ENCODE results near the gene BATF. TPM values are rescaled to one million over a fixed set of nuclear protein-coding genes. Genes with fewer than 3 reads are reported as not detected.

BATF gene
- total RNA-seq, 1 donor from 2014 or later: 154 TPM

DNA sequence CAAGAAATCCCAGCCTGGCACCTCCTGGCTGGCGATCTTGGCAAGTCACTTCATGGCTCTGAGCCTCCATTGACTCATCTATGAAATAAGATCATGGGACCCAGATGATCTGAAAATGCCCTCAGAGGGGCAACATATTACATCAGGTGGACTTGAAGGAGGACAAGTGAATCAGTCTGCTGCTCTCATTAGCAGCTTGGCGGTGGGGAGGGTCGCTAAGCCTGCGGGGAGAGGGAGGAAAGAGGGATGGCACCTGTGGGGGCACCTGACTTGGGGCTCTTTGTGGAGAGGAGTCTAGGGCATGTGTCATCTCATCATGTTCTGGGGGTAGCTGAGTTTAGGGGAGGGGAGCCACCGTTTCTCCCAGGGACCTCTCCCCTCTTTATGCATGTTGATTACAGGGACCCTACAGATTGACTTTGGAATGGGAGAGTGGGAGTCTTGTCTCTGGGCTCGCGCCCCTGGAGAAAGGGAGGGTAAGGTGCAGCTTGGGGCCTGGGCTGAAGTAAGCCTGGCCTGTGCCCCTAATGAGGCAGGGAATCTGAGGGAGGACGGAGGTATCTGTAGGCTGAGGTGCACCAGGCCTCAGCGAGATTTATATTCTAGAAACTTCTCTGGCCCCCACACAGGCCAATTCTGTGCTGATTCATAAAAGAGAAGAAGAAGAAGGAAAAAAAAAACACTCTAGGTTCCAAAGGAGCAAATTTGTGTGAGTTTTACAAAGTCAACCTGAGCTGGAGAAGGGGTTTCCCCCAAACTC, 29.3 kb upstream of the BATF start:
- DNase-seq (ENCODE audit: low spot score): no peak
- Mint-ChIP-seq H3K27me3 (ENCODE audit: low read depth) (no peaks in the 10 kb centered on the region), H3K27ac (peak overlapping the region; percentile 85), H3K4me1 (ENCODE audit: low read depth) (peaks cover 75% of the 10 kb centered on the region), H3K9me3 (peaks cover 3% of the 10 kb centered on the region), H3K36me3 (ENCODE audit: low read depth) (no peaks in the 10 kb centered on the region), H3K4me3 (ENCODE audit: low read depth) (peak overlapping the region; percentile 10)
- intact Hi-C loops (cut with micrococcal nuclease): loop anchor here (10.0 kb wide), 1 partner anchor 368 kb away; the partner anchor contains the start of gene NEK9

- Mint-ChIP-seq H3K9me3 (peaks cover 3% of the 10 kb centered on the region), H3K4me1 (ENCODE audit: low read depth) (peaks cover 74% of the 10 kb centered on the region), H3K4me3 (ENCODE audit: low read depth) (no peak overlapping the region), H3K36me3 (ENCODE audit: low read depth) (no peaks in the 10 kb centered on the region), H3K27me3 (ENCODE audit: low read depth) (no peaks in the 10 kb centered on the region), H3K27ac (peak overlapping the region; percentile 85)
- intact Hi-C loops (cut with micrococcal nuclease): loop anchor here (10.0 kb wide), 1 partner anchor 369 kb away; the partner anchor contains the start of gene NEK9
- no peak for DNase-seq (ENCODE audit: low spot score)
Observed at GRCh38 chr14:75493592-75494087, 28.6 kb upstream of the BATF start.

DNA sequence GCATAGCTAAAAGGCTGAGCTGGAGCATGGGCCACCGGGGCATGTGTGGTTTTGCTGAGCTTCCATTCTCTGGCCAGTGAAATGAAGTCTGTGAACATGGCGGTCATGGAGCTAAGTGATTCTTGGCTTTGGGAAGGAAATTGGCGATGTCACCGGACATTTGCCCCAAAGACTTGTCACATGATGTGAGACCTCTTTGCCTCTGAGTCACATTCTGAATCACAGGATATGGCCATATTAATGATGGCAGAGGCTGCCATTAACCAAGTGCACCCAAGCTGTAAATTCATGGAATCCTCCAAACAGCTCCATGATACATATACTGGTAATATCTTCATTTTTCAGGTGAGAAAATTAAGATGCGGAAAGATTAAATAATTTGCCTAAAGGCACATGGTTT, 27.4 kb upstream of the BATF start:
- Mint-ChIP-seq H3K27ac (peak overlapping the region; percentile 96), H3K27me3 (ENCODE audit: low read depth) (no peaks in the 10 kb centered on the region), H3K36me3 (ENCODE audit: low read depth) (peaks cover 3% of the 10 kb centered on the region), H3K4me1 (ENCODE audit: low read depth) (peaks cover 77% of the 10 kb centered on the region), H3K4me3 (ENCODE audit: low read depth) (no peak overlapping the region), H3K9me3 (peaks cover 3% of the 10 kb centered on the region)
- intact Hi-C loops (cut with micrococcal nuclease): loop anchor here (10.0 kb wide), 1 partner anchor 370 kb away; the partner anchor contains the start of gene NEK9
- no peak for DNase-seq (ENCODE audit: low spot score)

- Mint-ChIP-seq H3K27me3 (ENCODE audit: low read depth) (no peaks in the 10 kb centered on the region), H3K9me3 (peaks cover 3% of the 10 kb centered on the region), H3K4me3 (ENCODE audit: low read depth) (no peak overlapping the region), H3K27ac (peak overlapping the region; percentile 96), H3K36me3 (ENCODE audit: low read depth) (peaks cover 3% of the 10 kb centered on the region), H3K4me1 (ENCODE audit: low read depth) (peaks cover 75% of the 10 kb centered on the region)
- no peak for DNase-seq (ENCODE audit: low spot score)
- intact Hi-C loops (cut with micrococcal nuclease): loop anchor here (10.0 kb wide), 1 partner anchor 371 kb away; the partner anchor contains the start of gene NEK9
Observed at GRCh38 chr14:75495399-75495798, 26.9 kb upstream of the BATF start.

DNA sequence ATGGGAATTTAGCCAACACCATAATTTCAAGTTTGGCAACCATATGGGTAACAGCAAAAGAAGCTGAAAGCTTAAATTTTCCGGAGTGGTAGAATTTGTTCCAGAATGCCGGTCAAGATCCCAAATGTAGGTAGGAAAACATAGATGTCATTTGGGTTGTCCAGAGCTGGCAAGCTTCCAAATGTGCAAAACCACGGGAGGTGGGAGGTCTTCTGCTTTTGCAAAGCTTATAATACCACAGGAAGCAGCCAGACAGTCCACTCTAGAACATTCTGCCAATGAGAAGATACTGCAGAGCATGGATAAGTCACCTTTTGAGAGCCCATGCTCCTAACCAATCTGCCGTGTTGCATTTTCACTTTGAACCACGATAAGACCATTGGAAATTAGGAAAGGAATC, 26.4 kb upstream of the BATF start:
- intact Hi-C loops (cut with micrococcal nuclease): loop anchor here (2.0 to 10.0 kb wide), 4 partner anchors 77 to 371 kb away; partner anchors contain the start of genes ERG28, NEK9 and TTLL5
- Mint-ChIP-seq H3K36me3 (ENCODE audit: low read depth) (peaks cover 3% of the 10 kb centered on the region), H3K27ac (peak overlapping the region; percentile 96), H3K4me3 (ENCODE audit: low read depth) (no peak overlapping the region), H3K4me1 (ENCODE audit: low read depth) (peaks cover 72% of the 10 kb centered on the region), H3K27me3 (ENCODE audit: low read depth) (no peaks in the 10 kb centered on the region), H3K9me3 (peaks cover 3% of the 10 kb centered on the region)
- DNase-seq (ENCODE audit: low spot score): no peak

- intact Hi-C loops (cut with micrococcal nuclease): loop anchor here (1.0 to 10.0 kb wide), 8 partner anchors 26 to 372 kb away; partner anchors contain the start of genes BATF, ERG28, NEK9 and TTLL5
- no peak for DNase-seq (ENCODE audit: low spot score)
- no peak overlapping the region for H3K4me3 Mint-ChIP-seq (ENCODE audit: low read depth)
- H3K27me3 Mint-ChIP-seq (ENCODE audit: low read depth): no peaks in the 10 kb centered on the region
- H3K9me3 Mint-ChIP-seq: peaks cover 3% of the 10 kb centered on the region
- peak overlapping the region; percentile 96 for H3K27ac Mint-ChIP-seq
- H3K36me3 Mint-ChIP-seq (ENCODE audit: low read depth): peaks cover 3% of the 10 kb centered on the region
- peaks cover 71% of the 10 kb centered on the region for H3K4me1 Mint-ChIP-seq (ENCODE audit: low read depth)
Observed at GRCh38 chr14:75496755-75497154, 25.5 kb upstream of the BATF start.

DNA sequence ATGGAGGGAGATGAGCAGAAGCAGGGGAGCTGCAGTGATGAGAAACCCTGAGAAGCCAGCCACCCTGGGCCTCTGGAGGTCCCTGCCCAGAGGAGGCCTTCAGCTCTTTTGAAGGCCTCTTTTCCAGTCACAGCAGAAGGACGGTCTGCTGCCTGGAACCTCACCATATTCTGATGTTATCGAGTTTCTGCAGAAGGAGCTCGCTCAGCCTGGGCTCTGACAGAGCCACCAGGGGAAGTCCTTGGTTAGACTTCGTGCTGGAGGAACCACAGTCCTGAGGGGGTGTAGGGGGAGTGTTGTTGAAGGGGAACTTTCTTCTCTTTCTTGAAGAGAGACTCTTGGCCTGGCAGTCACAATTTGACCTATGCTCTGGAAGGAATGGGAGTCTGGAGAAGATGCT, 25.1 kb upstream of the BATF start:
- intact Hi-C loops (cut with micrococcal nuclease): loop anchor here (1.0 to 10.0 kb wide), 8 partner anchors 25 to 372 kb away; partner anchors contain the start of genes BATF, ERG28, NEK9 and TTLL5
- Mint-ChIP-seq H3K4me3 (ENCODE audit: low read depth) (peak overlapping the region; percentile 73), H3K9me3 (peaks cover 3% of the 10 kb centered on the region), H3K27me3 (ENCODE audit: low read depth) (no peaks in the 10 kb centered on the region), H3K27ac (peak overlapping the region; percentile 96), H3K4me1 (ENCODE audit: low read depth) (peaks cover 67% of the 10 kb centered on the region), H3K36me3 (ENCODE audit: low read depth) (peaks cover 3% of the 10 kb centered on the region)
- DNase-seq (ENCODE audit: low spot score): peak; percentile 58

- H3K27me3 Mint-ChIP-seq (ENCODE audit: low read depth): no peaks in the 10 kb centered on the region
- H3K4me1 Mint-ChIP-seq (ENCODE audit: low read depth): peaks cover 63% of the 10 kb centered on the region
- peaks cover 3% of the 10 kb centered on the region for H3K36me3 Mint-ChIP-seq (ENCODE audit: low read depth)
- H3K4me3 Mint-ChIP-seq (ENCODE audit: low read depth): peak overlapping the region; percentile 73
- intact Hi-C loops (cut with micrococcal nuclease): loop anchor here (1.0 to 10.0 kb wide), 8 partner anchors 25 to 373 kb away; partner anchors contain the start of genes BATF, ERG28, NEK9 and TTLL5
- peaks cover 3% of the 10 kb centered on the region for H3K9me3 Mint-ChIP-seq
- peak overlapping the region; percentile 96 for H3K27ac Mint-ChIP-seq
- DNase-seq (ENCODE audit: low spot score): no peak
Observed at GRCh38 chr14:75497701-75498100, 24.6 kb upstream of the BATF start.

GRCh38 chr14:75499084-75499875, 23.0 kb upstream of the BATF start:
- peak overlapping the region; percentile 27 for H3K4me3 Mint-ChIP-seq (ENCODE audit: low read depth)
- no peaks in the 10 kb centered on the region for H3K27me3 Mint-ChIP-seq (ENCODE audit: low read depth)
- peaks cover 52% of the 10 kb centered on the region for H3K4me1 Mint-ChIP-seq (ENCODE audit: low read depth)
- peak overlapping the region; percentile 90 for H3K27ac Mint-ChIP-seq
- peaks cover 3% of the 10 kb centered on the region for H3K36me3 Mint-ChIP-seq (ENCODE audit: low read depth)
- intact Hi-C loops (cut with micrococcal nuclease): loop anchor here (10.0 kb wide), 1 partner anchor 374 kb away; the partner anchor contains the start of gene NEK9
- DNase-seq (ENCODE audit: low spot score): no peak
- peaks cover 3% of the 10 kb centered on the region for H3K9me3 Mint-ChIP-seq

DNA sequence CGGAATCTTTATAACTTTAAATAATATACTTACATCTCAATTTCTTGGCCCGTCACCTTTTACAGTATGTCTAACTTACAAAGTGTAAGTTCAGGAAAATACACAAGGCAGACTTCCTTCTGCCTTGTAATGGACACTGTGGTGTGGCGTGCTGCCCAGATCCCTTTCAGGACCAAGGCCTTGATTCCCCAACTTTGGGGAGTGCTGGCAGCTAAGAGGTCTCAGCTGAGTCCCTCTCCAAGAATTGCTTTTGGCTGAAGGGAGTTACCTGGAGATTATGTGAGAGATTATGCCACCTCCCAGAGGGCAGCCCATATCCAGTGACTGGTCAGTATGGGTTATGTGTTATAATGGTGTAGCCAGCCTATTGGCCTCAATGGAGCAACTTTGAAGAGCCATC, 21.2 kb upstream of the BATF start:
- H3K4me1 Mint-ChIP-seq (ENCODE audit: low read depth): peaks cover 36% of the 10 kb centered on the region
- H3K9me3 Mint-ChIP-seq: peaks cover 8% of the 10 kb centered on the region
- peaks cover 3% of the 10 kb centered on the region for H3K36me3 Mint-ChIP-seq (ENCODE audit: low read depth)
- H3K27me3 Mint-ChIP-seq (ENCODE audit: low read depth): no peaks in the 10 kb centered on the region
- no peak overlapping the region for H3K27ac Mint-ChIP-seq
- no peak overlapping the region for H3K4me3 Mint-ChIP-seq (ENCODE audit: low read depth)
- no peak for DNase-seq (ENCODE audit: low spot score)
- intact Hi-C loops (cut with micrococcal nuclease): no loop called here

- intact Hi-C loops (cut with micrococcal nuclease): no loop called here
- Mint-ChIP-seq H3K4me1 (ENCODE audit: low read depth) (peaks cover 21% of the 10 kb centered on the region), H3K27me3 (ENCODE audit: low read depth) (no peaks in the 10 kb centered on the region), H3K9me3 (peaks cover 34% of the 10 kb centered on the region), H3K4me3 (ENCODE audit: low read depth) (no peak overlapping the region), H3K27ac (no peak overlapping the region), H3K36me3 (ENCODE audit: low read depth) (peaks cover 8% of the 10 kb centered on the region)
- DNase-seq (ENCODE audit: low spot score): no peak
Observed at GRCh38 chr14:75504411-75504810, 17.9 kb upstream of the BATF start.

- no peak overlapping the region for H3K4me3 Mint-ChIP-seq (ENCODE audit: low read depth)
- no peak overlapping the region for H3K27ac Mint-ChIP-seq
- peaks cover 58% of the 10 kb centered on the region for H3K9me3 Mint-ChIP-seq
- intact Hi-C loops (cut with micrococcal nuclease): no loop called here
- H3K27me3 Mint-ChIP-seq (ENCODE audit: low read depth): no peaks in the 10 kb centered on the region
- peaks cover 25% of the 10 kb centered on the region for H3K4me1 Mint-ChIP-seq (ENCODE audit: low read depth)
- DNase-seq (ENCODE audit: low spot score): no peak
- peaks cover 25% of the 10 kb centered on the region for H3K36me3 Mint-ChIP-seq (ENCODE audit: low read depth)
Observed at GRCh38 chr14:75506930-75507329, 15.3 kb upstream of the BATF start.
